Measurements from ENCODE around the gene CD163L1.

CD163L1 gene

DNA sequence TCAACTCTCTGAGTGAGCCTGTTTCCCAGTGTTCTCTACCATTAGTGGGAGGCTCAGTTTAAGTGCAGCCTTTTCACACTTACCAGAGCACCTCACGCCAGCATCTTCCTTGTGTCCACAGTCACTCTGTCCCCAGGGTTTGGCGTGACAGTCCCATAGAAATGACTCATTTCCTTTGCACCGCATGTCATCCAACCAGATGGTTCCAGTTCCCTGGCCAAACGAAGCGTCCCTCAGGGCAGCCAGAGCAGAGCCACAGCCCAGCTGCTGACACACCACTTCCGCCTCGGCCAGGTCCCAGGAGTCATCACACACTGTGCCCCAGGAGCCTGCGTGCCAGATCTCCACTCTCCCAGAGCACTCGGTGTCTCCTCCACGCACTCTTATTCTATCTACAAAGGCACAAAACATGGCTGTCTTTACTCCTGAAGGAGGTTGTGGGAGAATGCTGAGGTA, 74.7 kb downstream of the CD163L1 start:
- Histone ChIP-seq H4K20me1 (ENCODE audit: insufficient read depth, low read length) (no peaks in the 10 kb centered on the region), H3K27ac (ENCODE audit: low read length) (no peak overlapping the region), H3K9ac (ENCODE audit: low read length) (no peak overlapping the region), H3K4me3 (ENCODE audit: low read length) (no peak overlapping the region), H3F3A (ENCODE audit: insufficient read depth, low read length) (no peaks in the 10 kb centered on the region), H3K79me2 (ENCODE audit: low read length) (no peaks in the 10 kb centered on the region), H2AFZ (ENCODE audit: low read length) (no peak overlapping the region), H3K9me2 (replicated peaks; ENCODE audit: insufficient read depth, low read length) (no peaks in the 10 kb centered on the region), H3K36me3 (replicated peaks; ENCODE audit: insufficient read depth, low read length) (no peaks in the 10 kb centered on the region), H3K27me3 (replicated peaks; ENCODE audit: insufficient read depth, low read length) (no peaks in the 10 kb centered on the region), H3K4me1 (ENCODE audit: low read length) (no peaks in the 10 kb centered on the region), H3K9me3 (replicated peaks; ENCODE audit: insufficient read depth, low read length) (no peaks in the 10 kb centered on the region), H3K4me2 (ENCODE audit: low read depth, low read length) (no peak overlapping the region)
- DNase-seq, result no peak
- no peak for TF ChIP-seq CTCF (IDR thresholded peaks at IDR 0.05; ENCODE audit: low read length)
- TF ChIP-seq EZH2phosphoT487 (IDR thresholded peaks at IDR 0.05; ENCODE audit: low read length), result no peak
- TF ChIP-seq EZH2 (optimal IDR thresholded peaks at IDR 0.05; ENCODE audit: low read depth, low read length), result no peak

DNA sequence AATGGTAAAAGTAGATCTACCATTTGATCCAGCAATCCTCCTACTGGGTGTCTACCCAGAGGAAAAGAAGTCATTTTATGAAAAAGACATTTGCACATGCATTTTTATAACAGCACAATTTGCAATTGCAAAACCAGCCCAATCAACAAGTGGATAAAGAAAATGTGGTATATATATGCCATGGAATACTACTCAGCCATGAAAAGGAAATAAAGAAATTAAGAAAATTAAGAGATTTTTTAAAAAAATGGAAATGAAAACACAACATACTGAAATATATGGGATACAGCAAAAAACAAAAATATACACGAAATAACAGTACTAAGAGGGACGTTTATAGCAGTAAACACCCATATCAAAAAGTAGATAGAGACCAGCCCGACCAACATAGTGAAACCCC, 81.2 kb downstream of the CD163L1 start:
- H4K20me1 ChIP-seq (ENCODE audit: insufficient read depth, low read length), result no peaks in the 10 kb centered on the region
- no peak overlapping the region for H3K9ac ChIP-seq (ENCODE audit: low read length)
- H3K4me3 ChIP-seq (ENCODE audit: low read length), result no peak overlapping the region
- H2AFZ ChIP-seq (ENCODE audit: low read length), result no peak overlapping the region
- no peaks in the 10 kb centered on the region for H3K27me3 ChIP-seq (replicated peaks; ENCODE audit: insufficient read depth, low read length)
- H3F3A ChIP-seq (ENCODE audit: insufficient read depth, low read length), result no peaks in the 10 kb centered on the region
- H3K36me3 ChIP-seq (replicated peaks; ENCODE audit: insufficient read depth, low read length), result no peaks in the 10 kb centered on the region
- no peak overlapping the region for H3K27ac ChIP-seq (ENCODE audit: low read length)
- TF ChIP-seq EZH2phosphoT487 (IDR thresholded peaks at IDR 0.05; ENCODE audit: low read length) (no peak), EZH2 (optimal IDR thresholded peaks at IDR 0.05; ENCODE audit: low read depth, low read length) (no peak), CTCF (IDR thresholded peaks at IDR 0.05; ENCODE audit: low read length) (no peak)
- no peaks in the 10 kb centered on the region for H3K9me3 ChIP-seq (replicated peaks; ENCODE audit: insufficient read depth, low read length)
- H3K9me2 ChIP-seq (replicated peaks; ENCODE audit: insufficient read depth, low read length), result no peaks in the 10 kb centered on the region
- H3K79me2 ChIP-seq (ENCODE audit: low read length), result no peaks in the 10 kb centered on the region
- no peak overlapping the region for H3K4me2 ChIP-seq (ENCODE audit: low read depth, low read length)
- DNase-seq, result no peak
- no peaks in the 10 kb centered on the region for H3K4me1 ChIP-seq (ENCODE audit: low read length)

DNA sequence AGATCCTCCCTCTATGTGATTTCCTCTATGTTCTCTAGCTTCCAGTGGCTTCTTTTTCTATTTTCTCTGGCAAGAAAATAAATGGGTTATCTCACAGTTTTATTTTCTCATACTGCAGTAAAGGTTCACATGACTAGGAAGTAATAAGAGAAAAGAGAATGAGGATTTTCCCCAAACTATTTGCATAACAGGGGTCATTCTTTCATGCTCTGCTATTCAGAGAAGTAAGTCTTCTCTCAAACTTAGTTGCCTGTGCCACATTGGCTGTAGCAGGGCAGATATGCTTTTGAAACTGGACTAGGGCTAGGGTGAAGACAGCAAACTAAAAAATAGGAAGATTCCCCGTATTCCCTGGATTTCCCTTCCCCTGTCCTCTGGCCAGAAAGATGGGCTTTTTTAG, 82.7 kb downstream of the CD163L1 start:
- Histone ChIP-seq H3K36me3 (replicated peaks; ENCODE audit: insufficient read depth, low read length) (no peaks in the 10 kb centered on the region), H3K9ac (ENCODE audit: low read length) (no peak overlapping the region), H3F3A (ENCODE audit: insufficient read depth, low read length) (no peaks in the 10 kb centered on the region), H3K4me3 (ENCODE audit: low read length) (no peak overlapping the region), H3K27ac (ENCODE audit: low read length) (no peak overlapping the region), H3K4me2 (ENCODE audit: low read depth, low read length) (no peak overlapping the region), H3K27me3 (replicated peaks; ENCODE audit: insufficient read depth, low read length) (no peaks in the 10 kb centered on the region), H3K9me2 (replicated peaks; ENCODE audit: insufficient read depth, low read length) (no peaks in the 10 kb centered on the region), H2AFZ (ENCODE audit: low read length) (no peak overlapping the region), H3K4me1 (ENCODE audit: low read length) (no peaks in the 10 kb centered on the region), H3K9me3 (replicated peaks; ENCODE audit: insufficient read depth, low read length) (no peaks in the 10 kb centered on the region), H4K20me1 (ENCODE audit: insufficient read depth, low read length) (no peaks in the 10 kb centered on the region), H3K79me2 (ENCODE audit: low read length) (no peaks in the 10 kb centered on the region)
- TF ChIP-seq EZH2phosphoT487 (IDR thresholded peaks at IDR 0.05; ENCODE audit: low read length) (no peak), EZH2 (optimal IDR thresholded peaks at IDR 0.05; ENCODE audit: low read depth, low read length) (no peak), CTCF (IDR thresholded peaks at IDR 0.05; ENCODE audit: low read length) (no peak)
- DNase-seq, result no peak
